ENCODE data around the gene CNBD2.
"Not testable (repeated sequence)": the region's sequence is repeated elsewhere in the genome, so short reads cannot be mapped to it uniquely, and the experiment has no call there.

DNA sequence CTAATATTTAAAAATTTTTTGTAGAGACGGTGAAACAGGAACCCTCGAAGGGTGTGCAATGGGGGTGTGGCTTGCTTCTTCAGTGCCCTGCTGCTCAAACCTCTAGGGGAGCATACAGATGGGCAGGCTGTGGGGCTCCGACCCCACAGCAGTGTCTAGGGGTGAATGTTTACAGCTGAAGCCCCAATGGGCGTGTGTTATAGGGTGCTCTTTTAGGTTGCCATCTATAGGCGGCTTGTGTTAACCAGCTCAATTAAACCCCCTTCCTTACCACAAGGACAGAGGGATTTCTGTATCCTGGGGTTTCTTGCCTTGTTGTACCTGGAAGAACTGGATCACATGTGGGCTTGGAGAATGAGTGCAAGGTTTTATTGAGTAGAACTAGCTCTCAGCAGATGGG is 109.4 kb downstream of the CNBD2 start:
- not testable (repeated sequence) for TF ChIP-seq POLR2A (IDR thresholded peaks at IDR 0.05); CTCF (IDR thresholded peaks at IDR 0.05 in 4 of 5, conservative IDR thresholded peaks at IDR 0.05 in 1 of 5)

Measured in gastrocnemius medialis (tissue), 4 donors.